ENCODE data around the gene R3HCC1L.
A peak's percentile ranks its signal among the peaks of the same experiment; 100 is the strongest.

GRCh38 chr10:98134431-98135221 lies at the start of gene R3HCC1L:
- no peak for TF ChIP-seq REST (IDR thresholded peaks at IDR 0.05)
- no peak for TF ChIP-seq KDM1A (IDR thresholded peaks at IDR 0.05; ENCODE audit: low read depth)
- peak; percentile 41; the same call in 1 of the 2 replicates for TF ChIP-seq USF2 (IDR thresholded peaks at IDR 0.05)
